ENCODE measurements around the gene ATIC.
"Not testable (repeated sequence)": the region's sequence is repeated elsewhere in the genome, so short reads cannot be mapped to it uniquely, and the experiment has no call there.

The ATIC gene

GRCh38 chr2:215301994-215302393, 9.9 kb upstream of the ATIC start:
- TF ChIP-seq POU2F2 (IDR thresholded peaks at IDR 0.05; ENCODE audit: low read depth, low read length) (no peak), PAX5 (IDR thresholded peaks at IDR 0.05; ENCODE audit: insufficient read depth, low read length, severe bottlenecking) (no peak)
- FAIRE-seq (no peak), DNase-seq (ENCODE audit: insufficient read length, low spot score) (no peak)

GRCh38 chr2:215311259-215311624, 617 bp upstream of the ATIC start:
- FAIRE-seq; DNase-seq (ENCODE audit: insufficient read length, low spot score): not testable (repeated sequence)

DNA sequence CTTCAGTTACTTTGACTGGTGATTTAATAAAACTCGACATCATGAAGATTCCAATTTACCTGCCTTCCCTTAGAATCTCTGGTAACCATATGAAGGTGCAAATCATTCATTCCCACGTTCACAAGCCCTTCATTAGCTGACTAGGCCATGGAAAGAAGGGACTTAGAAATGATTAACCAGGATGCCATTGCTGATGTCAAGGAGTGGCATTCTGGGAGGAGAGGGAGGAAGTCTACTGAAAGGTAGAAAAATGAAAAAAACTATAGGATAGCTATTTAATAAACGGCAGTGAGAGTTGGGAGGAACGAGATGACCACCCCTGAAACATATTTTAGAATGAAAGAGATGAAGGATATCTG, 1.4 kb downstream of the ATIC start:
- DNase-seq (ENCODE audit: insufficient read length, low spot score) (no peak), FAIRE-seq (no peak)
- no peak for TF ChIP-seq TAF1 (IDR thresholded peaks at IDR 0.05; ENCODE audit: low read depth, low read length)
- TF ChIP-seq POLR2A (IDR thresholded peaks at IDR 0.05; ENCODE audit: low read depth, low read length): no peak
- TF ChIP-seq POU2F2 (IDR thresholded peaks at IDR 0.05; ENCODE audit: low read depth, low read length): no peak
- TF ChIP-seq POLR2AphosphoS5 (IDR thresholded peaks at IDR 0.05; ENCODE audit: low read depth, low read length): no peak
- TF ChIP-seq SPI1 (IDR thresholded peaks at IDR 0.05; ENCODE audit: low read depth, low read length): no peak

DNA sequence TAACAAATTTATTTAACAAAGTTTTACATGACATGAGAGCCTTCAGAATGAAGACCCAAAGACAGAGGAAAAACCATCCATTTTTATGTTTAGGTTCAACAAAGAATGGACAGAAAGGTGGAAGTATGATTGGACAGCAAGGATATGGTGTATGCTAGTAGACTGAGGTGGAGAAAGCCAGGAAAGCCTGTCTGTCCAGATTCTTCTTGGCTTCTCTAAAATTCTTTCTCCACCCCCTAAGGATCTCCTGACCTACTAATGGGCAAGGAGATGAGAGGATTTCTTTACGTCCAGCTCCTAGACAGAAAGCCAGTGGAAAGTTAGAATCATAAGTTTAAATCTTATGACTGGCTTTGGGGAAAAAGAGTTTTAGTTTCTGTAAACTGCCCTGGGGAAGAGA, 3.0 kb downstream of the ATIC start:
- FAIRE-seq: no peak
- no peak for TF ChIP-seq POU2F2 (IDR thresholded peaks at IDR 0.05; ENCODE audit: low read depth, low read length)
- TF ChIP-seq TAF1 (IDR thresholded peaks at IDR 0.05; ENCODE audit: low read depth, low read length): no peak
- TF ChIP-seq POLR2A (IDR thresholded peaks at IDR 0.05; ENCODE audit: low read depth, low read length): no peak
- TF ChIP-seq SPI1 (IDR thresholded peaks at IDR 0.05; ENCODE audit: low read depth, low read length): no peak
- no peak for DNase-seq (ENCODE audit: insufficient read length, low spot score)

DNA sequence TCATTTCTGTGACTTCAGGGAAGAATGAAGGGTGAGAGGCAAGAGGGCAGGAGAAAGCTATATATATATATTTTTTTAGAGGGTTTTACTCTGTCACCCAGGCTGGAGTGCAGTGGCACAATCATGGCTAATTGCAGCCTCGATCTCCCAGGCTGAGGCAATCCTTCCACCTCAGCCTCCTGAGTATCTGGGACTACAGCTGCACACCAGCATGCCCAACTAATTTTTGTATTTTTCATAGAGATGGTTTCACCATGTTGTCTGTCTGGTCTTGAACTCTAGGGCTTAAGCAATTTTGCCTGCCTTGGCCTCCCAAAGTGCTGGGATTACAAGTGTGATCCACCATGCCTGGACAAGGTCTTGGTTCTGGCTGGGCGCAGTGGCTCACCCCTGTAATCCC, 3.4 kb downstream of the ATIC start:
- FAIRE-seq (no peak), DNase-seq (ENCODE audit: insufficient read length, low spot score) (no peak)
- no peak for TF ChIP-seq POU2F2 (IDR thresholded peaks at IDR 0.05; ENCODE audit: low read depth, low read length)
- TF ChIP-seq PAX5 (IDR thresholded peaks at IDR 0.05; ENCODE audit: insufficient read depth, low read length, severe bottlenecking): no peak
- no peak for TF ChIP-seq POLR2AphosphoS5 (IDR thresholded peaks at IDR 0.05; ENCODE audit: low read depth, low read length)
- TF ChIP-seq TAF1 (IDR thresholded peaks at IDR 0.05; ENCODE audit: low read depth, low read length): no peak
- TF ChIP-seq POLR2A (IDR thresholded peaks at IDR 0.05; ENCODE audit: low read depth, low read length): no peak
- TF ChIP-seq SPI1 (IDR thresholded peaks at IDR 0.05; ENCODE audit: low read depth, low read length): no peak

- no peak for FAIRE-seq
- no peak for TF ChIP-seq POLR2A (IDR thresholded peaks at IDR 0.05; ENCODE audit: low read depth, low read length)
- TF ChIP-seq PAX5 (IDR thresholded peaks at IDR 0.05; ENCODE audit: insufficient read depth, low read length, severe bottlenecking): no peak
- no peak for TF ChIP-seq SPI1 (IDR thresholded peaks at IDR 0.05; ENCODE audit: low read depth, low read length)
- no peak for TF ChIP-seq TAF1 (IDR thresholded peaks at IDR 0.05; ENCODE audit: low read depth, low read length)
- TF ChIP-seq POU2F2 (IDR thresholded peaks at IDR 0.05; ENCODE audit: low read depth, low read length): no peak
- no peak for DNase-seq (ENCODE audit: insufficient read length, low spot score)
These were observed 4.5 kb downstream of the ATIC start for GRCh38 chr2:215316336-215316735.

- no peak for TF ChIP-seq POLR2AphosphoS5 (IDR thresholded peaks at IDR 0.05; ENCODE audit: low read depth, low read length)
- TF ChIP-seq POLR2A (IDR thresholded peaks at IDR 0.05; ENCODE audit: low read depth, low read length): no peak
- TF ChIP-seq SPI1 (IDR thresholded peaks at IDR 0.05; ENCODE audit: low read depth, low read length): no peak
- TF ChIP-seq TAF1 (IDR thresholded peaks at IDR 0.05; ENCODE audit: low read depth, low read length): no peak
- no peak for TF ChIP-seq PAX5 (IDR thresholded peaks at IDR 0.05; ENCODE audit: insufficient read depth, low read length, severe bottlenecking)
- TF ChIP-seq POU2F2 (IDR thresholded peaks at IDR 0.05; ENCODE audit: low read depth, low read length): no peak
- FAIRE-seq (no peak), DNase-seq (ENCODE audit: insufficient read length, low spot score) (no peak)
These were observed 7.6 kb downstream of the ATIC start for GRCh38 chr2:215319500-215319899.

- no peak for DNase-seq (ENCODE audit: insufficient read length, low spot score)
- FAIRE-seq: no peak
- TF ChIP-seq POLR2AphosphoS5 (IDR thresholded peaks at IDR 0.05; ENCODE audit: low read depth, low read length) (no peak), TAF1 (IDR thresholded peaks at IDR 0.05; ENCODE audit: low read depth, low read length) (no peak), POU2F2 (IDR thresholded peaks at IDR 0.05; ENCODE audit: low read depth, low read length) (no peak), SPI1 (IDR thresholded peaks at IDR 0.05; ENCODE audit: low read depth, low read length) (no peak), POLR2A (IDR thresholded peaks at IDR 0.05; ENCODE audit: low read depth, low read length) (no peak), PAX5 (IDR thresholded peaks at IDR 0.05; ENCODE audit: insufficient read depth, low read length, severe bottlenecking) (no peak)
These were observed 8.2 kb downstream of the ATIC start for GRCh38 chr2:215320102-215320501.

GRCh38 chr2:215320679-215321078, 8.8 kb downstream of the ATIC start:
- TF ChIP-seq POLR2AphosphoS5 (IDR thresholded peaks at IDR 0.05; ENCODE audit: low read depth, low read length): no peak
- TF ChIP-seq POU2F2 (IDR thresholded peaks at IDR 0.05; ENCODE audit: low read depth, low read length): no peak
- TF ChIP-seq SPI1 (IDR thresholded peaks at IDR 0.05; ENCODE audit: low read depth, low read length): no peak
- no peak for TF ChIP-seq TAF1 (IDR thresholded peaks at IDR 0.05; ENCODE audit: low read depth, low read length)
- no peak for TF ChIP-seq PAX5 (IDR thresholded peaks at IDR 0.05; ENCODE audit: insufficient read depth, low read length, severe bottlenecking)
- no peak for TF ChIP-seq POLR2A (IDR thresholded peaks at IDR 0.05; ENCODE audit: low read depth, low read length)
- FAIRE-seq (no peak), DNase-seq (ENCODE audit: insufficient read length, low spot score) (no peak)

DNA sequence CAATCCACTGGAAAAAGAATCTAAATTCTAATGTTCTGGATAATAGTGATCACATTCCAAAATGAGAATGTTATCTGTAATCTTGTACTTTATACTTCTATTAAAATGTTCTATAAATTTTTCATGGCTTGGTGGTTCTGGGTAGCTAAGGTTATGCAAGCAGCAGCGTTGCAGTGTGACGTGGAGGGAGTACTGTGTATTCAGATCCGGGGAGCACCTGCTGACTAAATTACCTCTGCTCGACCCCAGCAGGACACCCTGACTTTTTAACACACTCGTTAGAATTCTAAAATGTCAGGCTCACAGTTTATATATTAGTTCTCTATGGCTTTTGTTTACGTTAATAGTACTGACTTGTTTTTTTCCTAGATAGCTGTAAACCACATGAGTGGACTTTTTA, 13.0 kb downstream of the ATIC start:
- DNase-seq (ENCODE audit: insufficient read length, low spot score) (no peak), FAIRE-seq (no peak)
- TF ChIP-seq PAX5 (IDR thresholded peaks at IDR 0.05; ENCODE audit: insufficient read depth, low read length, severe bottlenecking) (no peak), POU2F2 (IDR thresholded peaks at IDR 0.05; ENCODE audit: low read depth, low read length) (no peak), POLR2A (IDR thresholded peaks at IDR 0.05; ENCODE audit: low read depth, low read length) (no peak), SPI1 (IDR thresholded peaks at IDR 0.05; ENCODE audit: low read depth, low read length) (no peak), POLR2AphosphoS5 (IDR thresholded peaks at IDR 0.05; ENCODE audit: low read depth, low read length) (no peak), TAF1 (IDR thresholded peaks at IDR 0.05; ENCODE audit: low read depth, low read length) (no peak)

- TF ChIP-seq POLR2AphosphoS5 (IDR thresholded peaks at IDR 0.05; ENCODE audit: low read depth, low read length): no peak
- no peak for TF ChIP-seq PAX5 (IDR thresholded peaks at IDR 0.05; ENCODE audit: insufficient read depth, low read length, severe bottlenecking)
- TF ChIP-seq POLR2A (IDR thresholded peaks at IDR 0.05; ENCODE audit: low read depth, low read length): no peak
- TF ChIP-seq TAF1 (IDR thresholded peaks at IDR 0.05; ENCODE audit: low read depth, low read length): no peak
- no peak for TF ChIP-seq SPI1 (IDR thresholded peaks at IDR 0.05; ENCODE audit: low read depth, low read length)
- no peak for TF ChIP-seq POU2F2 (IDR thresholded peaks at IDR 0.05; ENCODE audit: low read depth, low read length)
- no peak for DNase-seq (ENCODE audit: insufficient read length, low spot score)
- no peak for FAIRE-seq
These were observed 16.2 kb downstream of the ATIC start for GRCh38 chr2:215328066-215328465.
